OCI-LY1 (cell line): ENCODE results near the gene SAMD1.
"Not testable (repeated sequence)": the region's sequence is repeated elsewhere in the genome, so short reads cannot be mapped to it uniquely, and the experiment has no call there.

Source experiments
- H2AFZ ChIP-seq: fragments of 200-600 bp; sonication (generic), shearing (Covaris generic); 2 replicates; pipeline ENCODE4 v1.6.0; 2014; ENCODE audit warnings: antibody characterized with exemption, mild to moderate bottlenecking, low read length
- H3F3A ChIP-seq: fragments of 200-600 bp; sonication (generic), shearing (Covaris generic); 2 replicates; pipeline ENCODE4 v1.6.0; 2014; ENCODE audit warnings: mild to moderate bottlenecking, antibody characterized with exemption, low read length, moderate library complexity; ENCODE audit not compliant: insufficient read depth
- H3K27ac ChIP-seq: fragments of 200-600 bp; sonication (generic); 2 replicates; pipeline ENCODE4 v1.5.1; 2014; ENCODE audit warnings: low read length, mixed run types, mild to moderate bottlenecking, low read depth; ENCODE audit not compliant: poor library complexity, severe bottlenecking
- H3K27me3 ChIP-seq: fragments of 200-600 bp; sonication (generic); 2 replicates; pipeline ENCODE4 v1.6.0; 2014; ENCODE audit warnings: antibody characterized with exemption, mild to moderate bottlenecking, low read length, moderate library complexity; ENCODE audit not compliant: insufficient read depth
- H3K36me3 ChIP-seq: fragments of 200-600 bp; sonication (generic); 2 replicates; pipeline ENCODE4 v1.6.1; 2014; ENCODE audit warnings: mild to moderate bottlenecking, antibody characterized with exemption, low read length, moderate library complexity, mixed read lengths; ENCODE audit not compliant: insufficient read depth
- H3K4me1 ChIP-seq: fragments of 200-600 bp; sonication (generic); 2 replicates; pipeline ENCODE4 v1.5.1; 2014; ENCODE audit warnings: mild to moderate bottlenecking, low read length, moderate library complexity; ENCODE audit not compliant: insufficient read depth, severe bottlenecking
- H3K4me2 ChIP-seq: fragments of 200-600 bp; sonication (generic), shearing (Covaris generic); 2 replicates; pipeline ENCODE4 v1.6.1; 2014; ENCODE audit warnings: low read length
- H3K4me3 ChIP-seq: fragments of 200-600 bp; sonication (generic); 2 replicates; pipeline ENCODE4 v1.5.1; 2014; ENCODE audit warnings: low read length, low read depth, mild to moderate bottlenecking, mixed read lengths; ENCODE audit not compliant: poor library complexity, severe bottlenecking
- H3K79me2 ChIP-seq: fragments of 200-600 bp; shearing (Covaris generic); 2 replicates; pipeline ENCODE4 v1.6.1; 2016; ENCODE audit warnings: mixed run types, low read length, mixed read lengths; ENCODE audit not compliant: insufficient read depth
- H3K9ac ChIP-seq: fragments of 200-600 bp; sonication (generic), shearing (Covaris generic); 2 replicates; pipeline ENCODE4 v1.6.1; 2014; ENCODE audit warnings: mild to moderate bottlenecking, low read length, mixed read lengths
- H3K9me2 ChIP-seq: fragments of 200-600 bp; sonication (generic), shearing (Covaris generic); 2 replicates; pipeline ENCODE4 v1.6.1; 2014; ENCODE audit warnings: low read depth, mild to moderate bottlenecking, low read length, mixed read lengths
- H3K9me3 ChIP-seq: fragments of 200-600 bp; shearing (Covaris generic); 2 replicates; pipeline ENCODE4 v1.6.1; 2014; ENCODE audit warnings: low read length, mixed read lengths
- H4K20me1 ChIP-seq: fragments of 200-600 bp; sonication (generic), shearing (Covaris generic); 2 replicates; pipeline ENCODE4 v1.6.0; 2016; ENCODE audit warnings: mild to moderate bottlenecking, low read length; ENCODE audit not compliant: insufficient read depth
- EZH2 ChIP-seq: fragments of 200-600 bp; sonication (generic), shearing (Covaris generic); IDR thresholded peaks from 2 replicates; pipeline ENCODE4 v1.8.0; 2017; ENCODE audit warnings: borderline replicate concordance, mixed run types, mild to moderate bottlenecking, antibody characterized with exemption, low read length, moderate library complexity, mixed read lengths
- TF ChIP-seq, protein P1 (sequence below): fragments of 200-600 bp; sonication (generic), shearing (Covaris generic); IDR thresholded peaks from 2 replicates; pipeline ENCODE4 v1.5.1; 2017; ENCODE audit warnings: mild to moderate bottlenecking, antibody characterized with exemption, low read length, moderate library complexity, mixed read lengths

SAMD1 gene

DNA sequence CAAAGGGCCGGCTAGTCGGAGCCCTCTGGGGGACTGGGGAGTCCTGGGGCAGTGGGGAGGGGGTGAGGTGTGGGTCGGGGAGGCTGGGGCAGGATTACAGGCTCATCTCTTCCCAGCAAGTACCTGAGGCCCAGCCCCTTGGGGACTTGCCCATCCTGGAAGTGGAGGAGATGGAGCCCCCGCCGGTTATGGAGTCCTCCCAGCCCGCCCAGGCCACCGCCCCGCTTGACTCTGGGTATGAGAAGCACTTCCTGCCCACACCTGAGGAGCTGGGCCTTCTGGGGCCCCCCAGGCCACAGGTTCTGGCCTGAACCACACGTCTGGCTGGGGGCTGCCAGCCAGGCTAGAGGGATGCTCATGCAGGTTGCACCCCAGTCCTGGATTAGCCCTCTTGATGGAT lies 38.6 kb downstream of the SAMD1 start:
- H3K79me2 ChIP-seq = no peaks in the 10 kb centered on the region
- H3K9me3 ChIP-seq = 0 out of 2 replicates have a peak, but pooled peaks cover 3% of the 10 kb centered on the region
- H3K27me3 ChIP-seq = no peaks in the 10 kb centered on the region
- TF ChIP-seq EZH2 = no peak
- TF ChIP-seq, protein P1, sequence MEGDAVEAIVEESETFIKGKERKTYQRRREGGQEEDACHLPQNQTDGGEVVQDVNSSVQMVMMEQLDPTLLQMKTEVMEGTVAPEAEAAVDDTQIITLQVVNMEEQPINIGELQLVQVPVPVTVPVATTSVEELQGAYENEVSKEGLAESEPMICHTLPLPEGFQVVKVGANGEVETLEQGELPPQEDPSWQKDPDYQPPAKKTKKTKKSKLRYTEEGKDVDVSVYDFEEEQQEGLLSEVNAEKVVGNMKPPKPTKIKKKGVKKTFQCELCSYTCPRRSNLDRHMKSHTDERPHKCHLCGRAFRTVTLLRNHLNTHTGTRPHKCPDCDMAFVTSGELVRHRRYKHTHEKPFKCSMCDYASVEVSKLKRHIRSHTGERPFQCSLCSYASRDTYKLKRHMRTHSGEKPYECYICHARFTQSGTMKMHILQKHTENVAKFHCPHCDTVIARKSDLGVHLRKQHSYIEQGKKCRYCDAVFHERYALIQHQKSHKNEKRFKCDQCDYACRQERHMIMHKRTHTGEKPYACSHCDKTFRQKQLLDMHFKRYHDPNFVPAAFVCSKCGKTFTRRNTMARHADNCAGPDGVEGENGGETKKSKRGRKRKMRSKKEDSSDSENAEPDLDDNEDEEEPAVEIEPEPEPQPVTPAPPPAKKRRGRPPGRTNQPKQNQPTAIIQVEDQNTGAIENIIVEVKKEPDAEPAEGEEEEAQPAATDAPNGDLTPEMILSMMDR = no peak
- no peaks in the 10 kb centered on the region for H3K9me2 ChIP-seq
- no peak overlapping the region for H3K9ac ChIP-seq
- no peak overlapping the region for H3K27ac ChIP-seq
- no peak overlapping the region for H3K4me2 ChIP-seq
- no peaks in the 10 kb centered on the region for H3F3A ChIP-seq
- no peaks in the 10 kb centered on the region for H4K20me1 ChIP-seq
- H3K4me1 ChIP-seq = no peaks in the 10 kb centered on the region
- H3K4me3 ChIP-seq = no peak overlapping the region
- H2AFZ ChIP-seq = no peak overlapping the region
- H3K36me3 ChIP-seq = no peaks in the 10 kb centered on the region

DNA sequence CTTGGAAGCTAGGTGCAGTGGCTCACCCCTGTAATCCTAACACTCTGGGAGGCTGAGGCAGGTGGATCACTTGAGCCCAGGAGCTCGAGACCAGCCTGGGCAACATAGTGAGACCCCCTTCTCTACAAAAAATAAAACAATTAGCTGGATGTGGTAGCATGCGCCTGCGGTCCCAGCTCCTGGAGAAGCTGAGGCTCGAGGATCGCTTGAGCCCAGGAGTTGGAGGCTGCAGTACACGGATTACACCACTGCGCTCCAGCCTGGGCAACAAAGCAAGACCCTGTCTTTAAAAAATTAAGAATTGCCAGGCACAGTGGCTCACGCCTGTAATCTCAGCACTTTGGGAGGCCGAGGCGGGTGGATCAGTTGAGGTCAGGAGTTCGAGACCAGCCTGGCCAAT lies 39.6 kb downstream of the SAMD1 start:
- not testable (repeated sequence) for H3K4me2 ChIP-seq, H3K9me2 ChIP-seq, H3K27ac ChIP-seq, H3K27me3 ChIP-seq, H4K20me1 ChIP-seq, H3K36me3 ChIP-seq, H2AFZ ChIP-seq, H3K9me3 ChIP-seq, H3K4me1 ChIP-seq, H3K4me3 ChIP-seq, H3K9ac ChIP-seq, H3K79me2 ChIP-seq, H3F3A ChIP-seq

DNA sequence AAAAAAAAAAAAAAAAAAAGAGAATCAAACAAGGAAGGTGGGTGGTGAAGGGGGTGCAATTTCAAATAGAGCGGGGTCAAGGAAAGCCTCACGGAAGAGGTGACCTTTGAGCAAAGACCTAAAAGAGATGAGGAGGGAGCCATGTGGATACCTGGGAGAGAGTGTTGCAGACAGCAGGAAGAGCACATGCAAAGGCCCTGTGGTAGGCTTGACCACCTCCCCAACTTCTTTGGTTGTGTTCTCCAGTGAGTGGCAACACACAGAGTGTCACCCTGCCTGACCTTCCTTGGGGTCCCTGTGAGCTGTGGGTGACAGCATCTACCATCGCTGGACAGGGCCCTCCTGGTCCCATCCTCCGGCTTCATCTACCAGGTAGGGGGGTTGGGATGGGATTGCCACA lies 40.0 kb downstream of the SAMD1 start:
- H3F3A ChIP-seq = no peaks in the 10 kb centered on the region
- H3K9me3 ChIP-seq = 0 out of 2 replicates have a peak, but pooled peaks cover 3% of the 10 kb centered on the region
- no peaks in the 10 kb centered on the region for H3K9me2 ChIP-seq
- no peak overlapping the region for H3K4me2 ChIP-seq
- H3K36me3 ChIP-seq = no peaks in the 10 kb centered on the region
- no peaks in the 10 kb centered on the region for H4K20me1 ChIP-seq
- H3K4me1 ChIP-seq = no peaks in the 10 kb centered on the region
- H3K27me3 ChIP-seq = no peaks in the 10 kb centered on the region
- H3K27ac ChIP-seq = no peak overlapping the region
- no peak overlapping the region for H3K4me3 ChIP-seq
- H2AFZ ChIP-seq = no peak overlapping the region
- TF ChIP-seq, protein P1 = no peak
- TF ChIP-seq EZH2 = no peak
- H3K9ac ChIP-seq = no peak overlapping the region
- no peaks in the 10 kb centered on the region for H3K79me2 ChIP-seq

DNA sequence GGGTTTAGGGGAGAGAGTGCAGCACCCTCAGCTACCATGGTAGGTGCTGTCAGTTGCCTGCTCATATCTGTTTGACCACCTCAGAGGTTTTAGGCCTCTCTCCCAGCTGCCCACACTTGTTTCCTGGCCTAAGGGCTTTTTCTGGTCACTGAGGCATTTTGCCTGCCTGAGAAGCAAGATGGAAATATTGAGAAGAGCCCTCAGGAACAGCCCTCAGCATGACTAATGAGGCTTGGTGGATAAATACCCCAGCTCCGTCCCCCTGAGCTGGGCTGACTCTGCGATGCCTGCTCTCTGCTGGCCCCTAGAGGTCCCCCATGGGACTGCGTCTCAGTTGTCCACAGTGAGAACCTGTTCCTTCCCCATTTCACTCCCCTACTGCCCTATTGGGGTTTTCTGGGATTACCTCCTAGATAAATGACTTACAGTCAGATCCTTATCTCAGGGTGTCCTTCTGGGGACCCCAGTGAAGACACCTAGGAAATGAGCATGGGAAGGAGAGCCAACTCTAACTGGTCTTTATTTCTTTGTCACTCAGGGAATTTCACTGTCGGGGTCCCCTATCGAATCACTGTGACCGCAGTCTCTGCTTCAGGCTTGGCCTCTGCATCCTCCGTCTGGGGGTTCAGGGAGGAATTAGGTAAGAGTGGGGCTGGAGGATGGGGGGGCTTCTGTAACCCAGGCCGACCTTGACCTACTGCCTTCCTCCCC lies 42.0 kb downstream of the SAMD1 start:
- Histone ChIP-seq H3K4me1 (no peaks in the 10 kb centered on the region), H3K9ac (no peak overlapping the region), H3K27ac (no peak overlapping the region), H3K9me3 (0 out of 2 replicates have a peak, but pooled peaks cover 3% of the 10 kb centered on the region), H3K4me3 (no peak overlapping the region), H3K9me2 (no peaks in the 10 kb centered on the region), H3K27me3 (no peaks in the 10 kb centered on the region), H3K36me3 (no peaks in the 10 kb centered on the region), H3K4me2 (no peak overlapping the region), H2AFZ (no peak overlapping the region), H3F3A (no peaks in the 10 kb centered on the region), H4K20me1 (no peaks in the 10 kb centered on the region), H3K79me2 (no peaks in the 10 kb centered on the region)
- TF ChIP-seq EZH2 = no peak
- TF ChIP-seq, protein P1 = peak; percentile 87

DNA sequence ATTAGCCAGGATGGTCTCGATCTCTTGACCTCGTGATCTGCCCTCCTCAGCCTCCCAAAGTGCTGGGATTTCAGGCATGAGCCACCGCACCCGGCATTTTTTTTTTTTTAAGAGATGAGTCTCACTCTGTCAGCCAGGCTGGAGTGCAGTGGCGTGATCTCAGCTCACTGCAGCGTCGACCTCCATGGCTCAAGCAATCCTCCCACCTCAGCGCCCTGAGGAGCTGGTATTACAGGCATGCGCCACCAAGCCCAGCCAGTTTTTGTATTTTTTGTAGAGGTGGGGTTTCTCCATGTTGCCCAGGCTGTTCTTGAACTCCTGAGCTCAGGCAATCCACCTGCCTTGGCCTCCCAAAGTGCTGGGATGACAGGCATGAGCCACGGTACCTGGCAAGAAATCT lies 42.7 kb downstream of the SAMD1 start:
- H3K9me3 ChIP-seq, H3K27ac ChIP-seq, H3K4me3 ChIP-seq, H3K79me2 ChIP-seq, H3K27me3 ChIP-seq, H3K4me1 ChIP-seq, H3F3A ChIP-seq, H3K36me3 ChIP-seq, H4K20me1 ChIP-seq, H3K9me2 ChIP-seq, H3K9ac ChIP-seq, H3K4me2 ChIP-seq, H2AFZ ChIP-seq: not testable (repeated sequence)
